Ishikawa (cell line): ENCODE measurements around the gene SLC6A12.

Experiments
- CEBPB ChIP-seq: IDR thresholded peaks from 2 replicates; pipeline ENCODE4 v1.6.1; 2012
- CREB1 ChIP-seq: IDR thresholded peaks from 2 replicates; pipeline ENCODE4 v1.6.1; 2012; ENCODE audit warnings: low read depth
- EGR1 ChIP-seq: IDR thresholded peaks from 2 replicates; pipeline ENCODE4 v1.6.1; 2012
- EP300 ChIP-seq: IDR thresholded peaks from 2 replicates; pipeline ENCODE4 v1.6.1; 2012; ENCODE audit warnings: borderline replicate concordance
- FOXM1 ChIP-seq: IDR thresholded peaks from 2 replicates; pipeline ENCODE4 v1.6.1; 2012; ENCODE audit warnings: low read depth, borderline replicate concordance
- MAX ChIP-seq: IDR thresholded peaks from 2 replicates; pipeline ENCODE4 v1.6.1; 2012
- NFIC ChIP-seq: IDR thresholded peaks from 2 replicates; pipeline ENCODE4 v1.6.1; 2012
- RAD21 ChIP-seq: IDR thresholded peaks from 2 replicates; pipeline ENCODE4 v1.6.1; 2012; ENCODE audit warnings: low read depth
- REST ChIP-seq: IDR thresholded peaks from 2 replicates; pipeline ENCODE4 v1.6.1; 2012; ENCODE audit warnings: low read depth, mild to moderate bottlenecking
- TAF1 ChIP-seq: IDR thresholded peaks from 2 replicates; pipeline ENCODE4 v1.6.1; 2012; ENCODE audit warnings: low read depth, mild to moderate bottlenecking
- TCF12 ChIP-seq: IDR thresholded peaks from 2 replicates; pipeline ENCODE4 v1.6.1; 2012; ENCODE audit warnings: low read depth
- TEAD4 ChIP-seq: IDR thresholded peaks from 2 replicates; pipeline ENCODE4 v1.6.1; 2012
- USF1 ChIP-seq: IDR thresholded peaks from 2 replicates; pipeline ENCODE4 v1.6.1; 2012
- YY1 ChIP-seq: IDR thresholded peaks from 2 replicates; pipeline ENCODE4 v1.6.1; 2012; ENCODE audit warnings: low read depth
- ZBTB7A ChIP-seq: IDR thresholded peaks from 2 replicates; pipeline ENCODE4 v1.6.1; 2012; ENCODE audit warnings: low read depth

Gene SLC6A12

GRCh38 chr12:228846-229200, 14.9 kb upstream of the SLC6A12 start:
- TF ChIP-seq RAD21 (no peak), USF1 (no peak), TCF12 (no peak), YY1 (no peak), TEAD4 (no peak), NFIC (no peak), EGR1 (no peak), CEBPB (no peak), REST (no peak), FOXM1 (no peak), ZBTB7A (no peak), EP300 (no peak), TAF1 (no peak), CREB1 (no peak), MAX (no peak)

GRCh38 chr12:227923-228845, 14.2 kb upstream of the SLC6A12 start:
- TF ChIP-seq MAX (no peak), TCF12 (no peak), EGR1 (no peak), FOXM1 (no peak), TEAD4 (no peak), CREB1 (no peak), YY1 (no peak), REST (no peak), NFIC (no peak), RAD21 (no peak), USF1 (no peak), ZBTB7A (no peak)

- TF ChIP-seq REST (no peak), YY1 (no peak), RAD21 (no peak), EP300 (no peak), ZBTB7A (no peak), TAF1 (no peak), TEAD4 (no peak), CEBPB (no peak)
Measured at GRCh38 chr12:227286-227915, 13.4 kb upstream of the SLC6A12 start.

GRCh38 chr12:226401-226800, 12.4 kb upstream of the SLC6A12 start:
- TF ChIP-seq TAF1: no peak
- no peak for TF ChIP-seq RAD21
- no peak for TF ChIP-seq FOXM1
- no peak for TF ChIP-seq REST
- TF ChIP-seq ZBTB7A: no peak
- TF ChIP-seq USF1: no peak
- TF ChIP-seq EGR1: no peak
- no peak for TF ChIP-seq CEBPB
- no peak for TF ChIP-seq YY1
- no peak for TF ChIP-seq CREB1
